ENCODE results near the gene CNOT4. TPM values are rescaled to one million over a fixed set of nuclear protein-coding genes. Genes with fewer than 3 reads are reported as not detected.

The CNOT4 gene
- total and polyA plus RNA-seq, 12 donors, result 8.7 to 28.1 (median 16.8) TPM

DNA sequence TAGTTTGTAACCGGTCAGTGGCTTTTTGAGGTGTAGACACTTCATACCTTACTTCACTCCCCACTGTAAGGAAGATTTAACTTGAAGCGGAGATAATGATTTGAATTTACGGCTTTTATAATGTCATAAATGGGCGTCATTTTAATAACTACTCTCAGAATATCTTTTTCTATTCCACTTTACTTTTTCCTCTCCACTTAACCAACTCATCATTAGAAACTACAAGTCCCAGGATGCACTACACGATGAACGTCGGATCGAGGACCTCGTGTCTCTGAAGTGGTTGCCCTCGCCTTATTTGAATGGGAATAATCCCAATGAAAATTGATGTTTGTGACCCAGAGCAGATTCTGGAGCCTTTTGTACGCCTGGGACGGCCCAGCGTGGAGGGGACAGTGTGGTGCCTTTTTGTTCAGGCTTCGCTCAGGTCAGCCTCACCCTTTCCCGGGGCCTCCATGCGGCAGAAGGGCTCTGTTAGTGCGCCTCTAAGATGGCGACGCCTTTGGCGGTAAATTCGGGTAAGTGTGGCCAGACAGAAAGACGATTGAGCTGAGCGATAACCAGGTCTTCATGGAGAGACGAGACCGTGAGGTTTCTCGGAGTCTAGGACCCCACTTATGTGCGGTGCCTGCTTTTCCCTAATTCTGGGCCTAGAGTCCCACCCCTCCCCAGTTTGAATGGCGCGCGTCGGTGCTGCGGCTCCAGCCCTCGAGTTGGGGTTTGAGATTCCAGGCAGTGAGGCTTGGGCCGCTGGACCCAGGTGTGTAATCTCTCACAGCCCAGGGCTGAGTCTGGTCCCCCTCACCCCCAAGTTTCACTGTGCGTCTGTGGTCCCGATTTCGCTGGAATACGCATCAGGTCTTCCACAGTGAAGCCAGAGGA, 47.8 kb upstream of the CNOT4 start, which contains the start of gene NUP205:
Gene NUP205, plus strand, starts transcription at position 463 of the 882 bp plus-strand sequence. Its CDS starts 28 bp downstream, at position 491.
- TF ChIP-seq CTCF (IDR thresholded peaks at IDR 0.05) (peak in 4 of 6 experiments; percentile 16 to 55 (median 41)), POLR2A (IDR thresholded peaks at IDR 0.05) (peak; percentile 10 to 25)
- Histone ChIP-seq H3K27me3 (no peaks in the 10 kb centered on the region), H3K4me3 (peak within 1 kb of the TSS; percentile 19 to 85 (median 76)), H3K36me3 (replicated peaks in 1 of 2) (no peaks in the 10 kb centered on the region), H3K9me3 (replicated peaks in 1 of 3) (no peaks in the 10 kb centered on the region), H3K27ac (peak within 1 kb of the TSS; percentile 55 to 99 (median 93)), H3K4me1 (replicated peaks in 1 of 2) (peaks cover 5 to 11% of the 10 kb centered on the region in 2 donors)
- peak; percentile 30 to 77 (median 67) for DNase-seq
- 2 to 4% (median 4%) methylated on average over 19 to 38 of the region's 38 CpGs for WGBS, 4 donors
- intact Hi-C loops (cut with DNase I), result loop anchor here (5.0 to 10.0 kb wide), 2 partner anchors 273 to 275 kb away; no protein-coding TSS in a partner anchor

DNA sequence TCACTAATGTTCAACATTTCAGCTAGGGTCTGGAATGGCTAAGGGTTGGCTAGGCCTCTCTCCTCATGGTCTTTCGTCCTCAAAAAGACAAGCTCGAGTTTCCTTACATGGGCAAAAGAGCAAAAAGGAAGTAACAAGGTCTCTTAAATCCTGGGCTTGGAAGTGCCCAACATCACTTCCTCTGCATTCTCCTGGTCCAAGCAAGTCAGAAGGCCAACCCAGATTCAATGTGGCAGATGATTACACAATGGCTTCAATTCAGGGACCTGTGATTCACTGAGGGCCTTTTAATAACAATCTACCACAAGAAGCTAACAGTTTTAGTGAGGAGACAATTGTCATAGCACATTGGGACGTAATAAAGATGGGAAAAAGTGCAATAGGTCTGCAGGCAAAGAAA, 43.4 kb upstream of the CNOT4 start:
- DNase-seq, result no peak
- H3K27ac ChIP-seq, result no peak overlapping the region
- TF ChIP-seq POLR2A (IDR thresholded peaks at IDR 0.05) (no peak), CTCF (IDR thresholded peaks at IDR 0.05) (no peak)
- no peaks in the 10 kb centered on the region for H3K27me3 ChIP-seq
- WGBS, 4 donors, result 68 to 83% (median 79%) methylated on average over 3 of the region's 3 CpGs
- H3K36me3 ChIP-seq (replicated peaks in 1 of 2), result no peaks in the 10 kb centered on the region
- no peaks in the 10 kb centered on the region for H3K4me1 ChIP-seq (replicated peaks in 1 of 2)
- intact Hi-C loops (cut with DNase I), result loop anchor here in 1 of 2 donors (10.0 kb wide), 1 partner anchor 269 kb away; no protein-coding TSS in a partner anchor
- no peaks in the 10 kb centered on the region for H3K9me3 ChIP-seq (replicated peaks in 1 of 3)
- no peak overlapping the region for H3K4me3 ChIP-seq

DNA sequence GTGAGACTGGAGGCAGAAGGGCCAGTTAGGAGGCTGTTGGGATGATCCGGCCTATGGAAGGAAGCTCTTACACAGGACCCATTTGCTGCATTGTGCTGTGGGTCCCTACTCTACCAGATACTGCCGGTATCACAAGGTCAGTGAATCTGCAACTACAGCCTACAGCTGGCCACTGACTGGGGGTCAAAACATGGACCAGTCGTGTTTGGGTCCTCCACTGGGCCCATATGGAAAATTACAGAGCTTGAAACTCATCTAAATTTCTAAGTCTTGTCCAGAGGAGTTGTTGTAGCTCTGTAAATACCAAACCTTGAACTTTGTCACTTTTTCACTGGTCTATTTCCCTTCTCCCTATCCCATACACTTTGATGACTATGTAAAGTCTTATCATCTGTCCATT, 42.2 kb upstream of the CNOT4 start:
- H3K9me3 ChIP-seq (replicated peaks in 1 of 3), result no peaks in the 10 kb centered on the region
- WGBS, 4 donors, result 43 to 69% (median 58%) methylated on average over 3 of the region's 3 CpGs
- TF ChIP-seq CTCF (IDR thresholded peaks at IDR 0.05) (no peak), POLR2A (IDR thresholded peaks at IDR 0.05) (no peak)
- H3K27ac ChIP-seq, result no peak overlapping the region
- no peak overlapping the region for H3K4me3 ChIP-seq
- H3K27me3 ChIP-seq, result no peaks in the 10 kb centered on the region
- intact Hi-C loops (cut with DNase I), result loop anchor here in 1 of 2 donors (10.0 kb wide), 1 partner anchor 267 kb away; no protein-coding TSS in a partner anchor
- H3K36me3 ChIP-seq (replicated peaks in 1 of 2), result no peaks in the 10 kb centered on the region
- H3K4me1 ChIP-seq (replicated peaks in 1 of 2), result no peaks in the 10 kb centered on the region
- no peak for DNase-seq

DNA sequence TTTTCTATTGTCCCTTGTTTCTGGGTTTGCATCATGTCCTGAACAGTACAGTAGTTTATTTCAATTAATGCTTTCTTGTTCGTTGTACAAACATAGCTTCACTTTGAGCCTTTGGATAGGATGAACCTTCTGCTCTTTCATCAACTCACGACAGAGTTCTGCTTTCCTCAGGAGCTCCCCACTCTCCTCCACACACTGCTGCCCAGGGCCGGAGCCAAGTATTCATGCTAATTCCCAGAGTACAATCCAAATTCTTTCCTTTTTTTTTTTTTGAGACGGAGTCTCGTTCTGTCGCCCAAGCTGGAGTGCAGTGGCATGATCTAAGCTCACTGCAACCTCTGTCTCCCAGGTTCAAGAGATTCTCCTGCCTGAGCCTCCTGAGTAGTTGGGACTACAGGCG, 40.3 kb upstream of the CNOT4 start:
- no peak for TF ChIP-seq POLR2A (IDR thresholded peaks at IDR 0.05)
- TF ChIP-seq CTCF (IDR thresholded peaks at IDR 0.05), result no peak
- DNase-seq, result no peak
- intact Hi-C loops (cut with DNase I), result loop anchor here in 1 of 2 donors (10.0 kb wide), 1 partner anchor 265 kb away; no protein-coding TSS in a partner anchor
- Histone ChIP-seq H3K4me1 (replicated peaks in 1 of 2) (no peaks in the 10 kb centered on the region), H3K36me3 (replicated peaks in 1 of 2) (no peaks in the 10 kb centered on the region), H3K4me3 (no peak overlapping the region), H3K27me3 (no peaks in the 10 kb centered on the region), H3K9me3 (replicated peaks in 1 of 3) (no peaks in the 10 kb centered on the region), H3K27ac (no peak overlapping the region)
- WGBS, 4 donors, result 71 to 79% (median 75%) methylated on average over 7 of the region's 7 CpGs

All from adrenal gland (tissue), 12 donors.